IMR-90 (cell line): ENCODE data around the gene C10orf71. TPM values are rescaled to one million over a fixed set of nuclear protein-coding genes. Genes with fewer than 3 reads are reported as not detected.

Source experiments
- ATAC-seq: fragments of 200-7000 bp; cut with Tn5 transposase; 2 replicates; pipeline ENCODE4 v1.9.1; 2020; ENCODE audit warnings: low read depth, mild to moderate bottlenecking, moderate library complexity
- BruUV-seq: library from RNA; stranded (reverse); fragments of 400-500 nt; replicated peaks from 2 replicates; lab custom pipeline; 2021; lab: Mats Ljungman, UMichigan
- CTCF ChIA-PET: fragments of 300-600 bp; formaldehyde crosslinking; extraction: SDS; loops from one replicate; lab custom pipeline; 2021; ENCODE audit warnings: antibody characterized with exemption; lab: Yijun Ruan, JAX
- POLR2A ChIA-PET: fragments of 300-600 bp; sonication (Branson Sonifier 250); formaldehyde crosslinking; loops from one replicate; lab custom pipeline; 2022; ENCODE audit warnings: antibody characterized with exemption; ENCODE audit not compliant: unreplicated experiment; lab: Charles Lee
- DNase-seq: peaks from one replicate; pipeline ENCODE4 v3.0.0; 2013
- H2AFZ ChIP-seq: replicated peaks from 2 replicates; pipeline ENCODE3; 2013; ENCODE audit warnings: low read length, mild to moderate bottlenecking; ENCODE audit not compliant: poor library complexity
- H2AK5ac ChIP-seq: 2 replicates; pipeline ENCODE4 v1.6.1; 2013; ENCODE audit warnings: low read depth, low read length, inconsistent platforms
- H2AK9ac ChIP-seq: replicated peaks from 2 replicates; pipeline ENCODE3; 2013; ENCODE audit warnings: mild to moderate bottlenecking, low read depth, low read length, moderate library complexity; ENCODE audit not compliant: poor library complexity
- H2BK120ac ChIP-seq: 2 replicates; pipeline ENCODE4 v1.6.1; 2013; ENCODE audit warnings: low read depth, low read length, inconsistent platforms
- H2BK15ac ChIP-seq: 3 replicates; pipeline ENCODE4 v1.6.1; 2013; ENCODE audit warnings: low read depth, low read length, inconsistent platforms
- H2BK20ac ChIP-seq: 2 replicates; pipeline ENCODE4 v1.6.1; 2013; ENCODE audit warnings: low read depth, mild to moderate bottlenecking, inconsistent platforms, low read length, moderate library complexity
- H2BK5ac ChIP-seq: 2 replicates; pipeline ENCODE4 v1.6.1; 2013; ENCODE audit warnings: mild to moderate bottlenecking, low read depth, low read length, inconsistent platforms; ENCODE audit not compliant: poor library complexity, severe bottlenecking
- H3K14ac ChIP-seq: replicated peaks from 2 replicates; pipeline ENCODE4 v1.6.1; 2013; ENCODE audit warnings: low read depth, low read length, inconsistent platforms
- H3K18ac ChIP-seq: 2 replicates; pipeline ENCODE4 v1.6.1; 2013; ENCODE audit warnings: low read depth, low read length, control low read depth
- H3K23ac ChIP-seq: 2 replicates; pipeline ENCODE4 v1.6.1; 2013; ENCODE audit warnings: low read depth, low read length, inconsistent platforms
- H3K27ac ChIP-seq: 2 replicates; pipeline ENCODE4 v1.5.1; 2013; ENCODE audit warnings: mild to moderate bottlenecking, control low read depth, low read length; ENCODE audit not compliant: insufficient read depth
- H3K27me3 ChIP-seq: 2 replicates; pipeline ENCODE4 v1.6.1; 2013; ENCODE audit warnings: low read length; ENCODE audit not compliant: control insufficient read depth, insufficient read depth
- H3K36me3 ChIP-seq: 2 replicates; pipeline ENCODE4 v1.6.1; 2013; ENCODE audit warnings: low read length, mixed read lengths; ENCODE audit not compliant: control insufficient read depth, insufficient read depth
- H3K4ac ChIP-seq: 2 replicates; pipeline ENCODE4 v1.6.1; 2013; ENCODE audit warnings: low read depth, low read length, inconsistent platforms
- H3K4me1 ChIP-seq: 2 replicates; pipeline ENCODE4 v1.6.1; 2013; ENCODE audit warnings: low read length, mixed read lengths; ENCODE audit not compliant: control insufficient read depth, insufficient read depth
- H3K4me2 ChIP-seq: 2 replicates; pipeline ENCODE4 v1.6.1; 2013; ENCODE audit warnings: low read depth, mild to moderate bottlenecking, control low read depth, low read length, moderate library complexity
- H3K4me3 ChIP-seq: 2 replicates; pipeline ENCODE4 v1.5.1; 2013; ENCODE audit warnings: low read depth, mild to moderate bottlenecking, control low read depth, low read length, moderate library complexity; ENCODE audit not compliant: insufficient read depth
- H3K56ac ChIP-seq: 2 replicates; pipeline ENCODE4 v1.6.1; 2013; ENCODE audit warnings: low read length, inconsistent platforms; ENCODE audit not compliant: insufficient read depth; ENCODE audit errors: extremely low read depth
- H3K79me1 ChIP-seq, 2 experiments: 2 replicates each; pipeline ENCODE4 v1.6.1; 2013; ENCODE audit warnings: low read length in 2 of 2, inconsistent platforms in 1 of 2, low read depth in 1 of 2
- H3K9ac ChIP-seq: 2 replicates; pipeline ENCODE4 v1.6.1; 2013; ENCODE audit warnings: low read depth, low read length, control low read depth
- H3K9me1 ChIP-seq: 2 replicates; pipeline ENCODE4 v1.6.1; 2013; ENCODE audit warnings: low read length, inconsistent platforms; ENCODE audit not compliant: insufficient read depth
- H3K9me3 ChIP-seq: 2 replicates; pipeline ENCODE4 v1.6.1; 2013; ENCODE audit warnings: low read length; ENCODE audit not compliant: control insufficient read depth, insufficient read depth
- H4K20me1 ChIP-seq: 2 replicates; pipeline ENCODE4 v1.6.1; 2013; ENCODE audit warnings: low read length, inconsistent platforms; ENCODE audit not compliant: insufficient read depth
- H4K5ac ChIP-seq: 2 replicates; pipeline ENCODE4 v1.6.1; 2013; ENCODE audit warnings: mild to moderate bottlenecking, low read depth, low read length, control low read depth
- H4K8ac ChIP-seq, 2 experiments: 2 replicates each; pipeline ENCODE4 v1.6.1; 2013; ENCODE audit warnings: low read depth in 2 of 2, low read length in 2 of 2, control low read depth in 1 of 2, inconsistent platforms in 1 of 2
- H4K91ac ChIP-seq: 2 replicates; pipeline ENCODE4 v1.6.1; 2013; ENCODE audit warnings: low read depth, low read length, inconsistent platforms; ENCODE audit not compliant: insufficient read depth
- BHLHE40 ChIP-seq: fragments of 150-350 bp; IDR thresholded peaks from 2 replicates; pipeline ENCODE4 v1.6.1; 2016; ENCODE audit warnings: mild to moderate bottlenecking, low read depth, low read length
- CEBPB ChIP-seq: IDR thresholded peaks from 2 replicates; pipeline ENCODE4 v1.6.1; 2012; ENCODE audit warnings: low read depth, low read length, improper control_type of control experiment
- CHD1 ChIP-seq: IDR thresholded peaks from 2 replicates; pipeline ENCODE4 v1.6.1; 2012; ENCODE audit warnings: low read depth, low read length, improper control_type of control experiment
- CTCF ChIP-seq: conservative IDR thresholded peaks from 2 replicates; pipeline ENCODE4 v1.5.1; 2012; ENCODE audit warnings: mild to moderate bottlenecking, low read depth, low read length, improper control_type of control experiment
- MAFK ChIP-seq: IDR thresholded peaks from 2 replicates; pipeline ENCODE4 v1.6.1; 2012; ENCODE audit warnings: low read depth, low read length, improper control_type of control experiment
- MAZ ChIP-seq: IDR thresholded peaks from 2 replicates; pipeline ENCODE4 v1.6.1; 2012; ENCODE audit warnings: low read depth, mild to moderate bottlenecking, low read length, improper control_type of control experiment, moderate library complexity, borderline replicate concordance
- MXI1 ChIP-seq: IDR thresholded peaks from 2 replicates; pipeline ENCODE4 v1.6.1; 2012; ENCODE audit warnings: low read depth, mild to moderate bottlenecking, low read length, moderate library complexity, borderline replicate concordance
- NFE2L2 ChIP-seq: fragments of 150-350 bp; IDR thresholded peaks from 2 replicates; pipeline ENCODE4 v1.6.1; 2016; ENCODE audit warnings: low read depth, mild to moderate bottlenecking, low read length
- POLR2A ChIP-seq: IDR thresholded peaks from 2 replicates; pipeline ENCODE4 v1.6.1; 2012; ENCODE audit warnings: mild to moderate bottlenecking, low read depth, low read length
- RAD21 ChIP-seq: IDR thresholded peaks from 2 replicates; pipeline ENCODE4 v1.6.1; 2012; ENCODE audit warnings: low read length, improper control_type of control experiment
- RCOR1 ChIP-seq: IDR thresholded peaks from 2 replicates; pipeline ENCODE4 v1.6.1; 2012; ENCODE audit warnings: mild to moderate bottlenecking, low read length, improper control_type of control experiment; ENCODE audit not compliant: insufficient replicate concordance
- SMC3 ChIP-seq: fragments of 150-350 bp; IDR thresholded peaks from 2 replicates; pipeline ENCODE4 v1.6.1; 2016; ENCODE audit warnings: low read depth, mild to moderate bottlenecking, antibody characterized with exemption, low read length, moderate library complexity
- WGBS, 2 experiments: methylation state at CpG; one replicate each; pipeline versions ENCODE4 v1.1.5 to v1.1.7; 2013; ENCODE audit warnings: missing lambda C conversion rate in 2 of 2; ENCODE audit not compliant: insufficient read length in 1 of 2; ENCODE audit errors: extremely low coverage in 2 of 2; 5-methylcytosine and 5-hydroxymethylcytosine counted together
- dilution Hi-C: fragments of 300-500 bp; cut with HindIII; formaldehyde crosslinking; loops from one replicate; pipeline ENCODE4 v1.14.3; 2018; ENCODE audit warnings: low sequenced_read_pairs; ENCODE audit not compliant: unreplicated experiment
- in situ Hi-C: fragments of 300-500 bp; cut with MboI; formaldehyde crosslinking; loops from 3 replicates; pipeline ENCODE4 v1.14.3; 2019; ENCODE audit warnings: low sequenced_read_pairs, inconsistent platforms, mixed read lengths
- intact Hi-C: fragments of 100-400 bp; cut with micrococcal nuclease; formaldehyde crosslinking; loops from 2 replicates; pipeline ENCODE4 v1.10.0; 2022
- polyA plus RNA-seq, 3 experiments: library from polyadenylated mRNA; depleted of rRNA; stranded (reverse); fragments of >200 nt; gene quantifications; 2 replicates each; pipeline ENCODE4 v1.2.3, GENCODE V29; 2012; ENCODE audit warnings: low replicate concordance in 1 of 3
- total RNA-seq: library from RNA; depleted of rRNA; stranded (reverse); fragments of >200 nt; gene quantifications from 2 replicates; pipeline ENCODE4 v1.2.3, GENCODE V29; 2012

The C10orf71 gene
- total and polyA plus RNA-seq, 2 of the 4 experiments (the other 2 are of a cell fraction), result not detected

- POLR2A ChIA-PET, result no interaction called here
- in situ Hi-C loops, result no loop called here
- H3K9ac ChIP-seq, result no peak overlapping the region
- CTCF ChIA-PET, result no interaction called here
- dilution Hi-C loops, result no loop called here
- no peaks in the 10 kb centered on the region for H3K9me3 ChIP-seq
- BruUV-seq, result no TSS peak
- no peak overlapping the region for H2BK120ac ChIP-seq
- no peaks in the 10 kb centered on the region for H3K4me1 ChIP-seq
- intact Hi-C loops, result no loop called here
- no peak overlapping the region for H3K14ac ChIP-seq
- H2BK20ac ChIP-seq, result no peak overlapping the region
- no peak overlapping the region for H2AFZ ChIP-seq
- 67% methylated on average over 6 of the region's 10 CpGs; no CpG with 5 or more reads in 1 of the 2 experiments for WGBS, 2 experiments
- H2AK5ac ChIP-seq, result no peak overlapping the region
- no peaks in the 10 kb centered on the region for H3K36me3 ChIP-seq
- H3K4me3 ChIP-seq, result no peak overlapping the region
- H2BK15ac ChIP-seq, result no peak overlapping the region
- H3K18ac ChIP-seq, result no peak overlapping the region
- H3K79me1 ChIP-seq, result no peaks in the 10 kb centered on the region
- no peak overlapping the region for H3K27ac ChIP-seq
- H3K27me3 ChIP-seq, result peaks cover 28% of the 10 kb centered on the region
- H4K20me1 ChIP-seq, result no peaks in the 10 kb centered on the region
- no peak for DNase-seq
- TF ChIP-seq MXI1 (no peak), MAFK (no peak), CHD1 (no peak), RCOR1 (no peak), MAZ (no peak), POLR2A (no peak), SMC3 (no peak), RAD21 (no peak), CTCF (no peak), NFE2L2 (no peak), BHLHE40 (no peak), CEBPB (no peak)
- no peak for ATAC-seq
- H3K23ac ChIP-seq, result no peak overlapping the region
- H4K8ac ChIP-seq, result no peak overlapping the region
- H3K9me1 ChIP-seq, result no peaks in the 10 kb centered on the region
- H3K4ac ChIP-seq, result no peak overlapping the region
- H3K56ac ChIP-seq, result no peak overlapping the region
- peak overlapping the region; percentile 37 for H2AK9ac ChIP-seq
- no peak overlapping the region for H4K5ac ChIP-seq
- H4K91ac ChIP-seq, result no peak overlapping the region
- H3K4me2 ChIP-seq, result no peak overlapping the region
- H2BK5ac ChIP-seq, result no peak overlapping the region
These were observed 10.5 kb upstream of the C10orf71 start for GRCh38 chr10:49288341-49289065.
